Epithelial cell of proximal tubule (primary cell): ENCODE measurements around the gene GFAP. TPM values are rescaled to one million over a fixed set of nuclear protein-coding genes. Genes with fewer than 3 reads are reported as not detected.

Experiments used
- DNase-seq: peaks from one replicate; pipeline ENCODE4 v3.0.0-alpha.2; 2011; ENCODE audit warnings: low read depth
- H3K4me3 ChIP-seq: 2 replicates; pipeline ENCODE4 v1.5.1; 2011; ENCODE audit warnings: low read depth, mild to moderate bottlenecking, low read length
- total RNA-seq: library from RNA; depleted of rRNA; stranded (reverse); fragments of >200 nt; gene quantifications from 2 replicates; pipeline ENCODE4 v1.2.3, GENCODE V29; 2015
- TF ChIP-seq, protein P1 (sequence below): conservative IDR thresholded peaks from 2 replicates; pipeline ENCODE4 v1.5.1; 2012; ENCODE audit warnings: low read depth, mild to moderate bottlenecking, low read length

The GFAP gene
- total RNA-seq, 1 donor from 2014 or later: 0.58 TPM

DNA sequence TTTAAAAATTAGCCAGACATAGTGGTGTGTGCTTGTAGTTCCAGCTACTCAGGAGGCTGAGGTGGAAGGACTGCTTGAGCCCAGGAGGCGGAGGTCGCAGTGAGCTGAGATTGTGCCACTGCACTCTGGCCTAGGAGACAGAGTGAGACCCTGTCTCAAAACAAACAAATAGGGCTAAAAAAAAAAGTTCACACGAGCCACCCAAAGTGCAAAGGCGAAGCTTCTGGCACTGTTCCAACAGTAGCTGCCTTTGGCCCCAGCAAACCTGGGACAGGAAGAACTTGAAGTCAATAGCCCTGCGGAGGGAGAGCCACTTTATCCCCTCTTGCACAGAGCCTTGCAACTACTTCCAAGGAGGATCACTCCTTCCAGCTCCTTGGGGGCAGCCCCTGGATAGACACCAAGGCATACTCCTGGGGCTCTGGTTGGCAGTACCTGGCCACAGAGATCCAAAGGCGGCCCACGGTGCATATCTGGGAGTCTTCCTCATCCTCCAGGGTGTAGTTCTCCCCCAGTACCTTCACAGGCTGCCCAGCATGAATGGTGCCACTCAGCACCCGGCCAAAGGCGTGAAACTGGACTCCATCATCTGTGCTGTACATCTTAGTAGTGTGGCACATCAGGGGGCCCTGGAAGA, 52.9 kb downstream of the GFAP start:
- no peak for DNase-seq
- no peak overlapping the region for H3K4me3 ChIP-seq
- TF ChIP-seq, protein P1, sequence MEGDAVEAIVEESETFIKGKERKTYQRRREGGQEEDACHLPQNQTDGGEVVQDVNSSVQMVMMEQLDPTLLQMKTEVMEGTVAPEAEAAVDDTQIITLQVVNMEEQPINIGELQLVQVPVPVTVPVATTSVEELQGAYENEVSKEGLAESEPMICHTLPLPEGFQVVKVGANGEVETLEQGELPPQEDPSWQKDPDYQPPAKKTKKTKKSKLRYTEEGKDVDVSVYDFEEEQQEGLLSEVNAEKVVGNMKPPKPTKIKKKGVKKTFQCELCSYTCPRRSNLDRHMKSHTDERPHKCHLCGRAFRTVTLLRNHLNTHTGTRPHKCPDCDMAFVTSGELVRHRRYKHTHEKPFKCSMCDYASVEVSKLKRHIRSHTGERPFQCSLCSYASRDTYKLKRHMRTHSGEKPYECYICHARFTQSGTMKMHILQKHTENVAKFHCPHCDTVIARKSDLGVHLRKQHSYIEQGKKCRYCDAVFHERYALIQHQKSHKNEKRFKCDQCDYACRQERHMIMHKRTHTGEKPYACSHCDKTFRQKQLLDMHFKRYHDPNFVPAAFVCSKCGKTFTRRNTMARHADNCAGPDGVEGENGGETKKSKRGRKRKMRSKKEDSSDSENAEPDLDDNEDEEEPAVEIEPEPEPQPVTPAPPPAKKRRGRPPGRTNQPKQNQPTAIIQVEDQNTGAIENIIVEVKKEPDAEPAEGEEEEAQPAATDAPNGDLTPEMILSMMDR: no peak

DNA sequence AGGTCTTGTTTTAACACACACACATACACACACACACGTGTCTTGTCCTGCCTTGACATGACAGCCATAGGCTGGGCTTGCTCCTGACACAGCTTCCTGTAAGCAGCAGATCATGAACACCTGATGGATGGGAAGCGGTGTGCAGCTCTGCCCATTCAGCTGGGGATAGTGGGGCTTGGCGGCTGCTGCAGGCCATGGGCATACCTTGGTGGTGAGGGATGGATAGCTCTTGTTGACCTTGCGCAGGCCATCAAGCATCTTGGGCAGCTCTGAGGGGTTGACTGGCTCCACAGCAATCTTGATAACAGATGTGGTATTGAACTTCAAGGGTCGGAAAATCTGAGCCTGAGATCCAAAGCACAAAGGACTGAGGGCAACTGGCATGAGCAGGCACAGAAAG, 55.6 kb downstream of the GFAP start:
- TF ChIP-seq, protein P1: no peak
- no peak overlapping the region for H3K4me3 ChIP-seq
- DNase-seq: no peak

DNA sequence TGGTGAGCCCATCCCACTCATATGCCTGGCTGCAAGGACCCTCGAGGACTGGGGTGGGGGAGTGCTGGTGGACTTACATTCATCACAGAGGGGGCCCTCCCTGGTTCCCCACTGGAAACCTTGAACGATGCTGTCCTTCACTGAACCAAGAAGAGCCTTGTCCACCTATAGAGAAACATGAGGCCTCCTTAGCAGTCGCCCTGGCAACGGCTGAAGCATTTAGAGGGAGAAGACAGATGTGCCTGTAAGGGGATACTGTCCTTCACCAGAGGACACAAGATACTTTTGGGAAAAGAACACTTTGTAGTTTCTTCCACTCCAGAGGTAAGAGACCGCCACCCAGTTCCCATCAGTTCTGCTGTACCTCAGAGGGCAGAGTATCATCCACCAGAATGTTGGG, 61.1 kb downstream of the GFAP start:
- DNase-seq: no peak
- TF ChIP-seq, protein P1: no peak
- H3K4me3 ChIP-seq: no peak overlapping the region

Other genes starting within 250 kb of the GFAP start
- gene CCDC43, start 225.7 kb downstream of the GFAP start, total RNA-seq: 26.3 and 37.4 TPM in 2 replicates
- 12.2 and 16.1 TPM in 2 replicates for gene DBF4B, start 206.8 kb downstream of the GFAP start, total RNA-seq
- 0.06 and 0.36 TPM in 2 replicates for gene ADAM11, start 156.5 kb downstream of the GFAP start, total RNA-seq
- gene GJC1, start 85.2 kb downstream of the GFAP start, total RNA-seq: 42.4 and 42.5 TPM in 2 replicates
- gene HIGD1B, start 67.6 kb downstream of the GFAP start, total RNA-seq: not detected in 2 replicates
- gene EFTUD2, start 16.1 kb downstream of the GFAP start, total RNA-seq: 78.1 and 129 TPM in 2 replicates
- gene KIF18B, start 32.3 kb upstream of the GFAP start, total RNA-seq: 22.5 and 26.3 TPM in 2 replicates
- 0.22 TPM in 1 of 2 replicates, not detected in the other for gene C1QL1, start 52.8 kb upstream of the GFAP start, total RNA-seq
- gene DCAKD, start 136.1 kb upstream of the GFAP start, total RNA-seq: 40.4 and 44.4 TPM in 2 replicates
- 81.9 and 82.5 TPM in 2 replicates for gene NMT1, start 145.8 kb upstream of the GFAP start, total RNA-seq
- gene PLCD3, start 217.0 kb upstream of the GFAP start, total RNA-seq: 46.0 and 107 TPM in 2 replicates
- gene ACBD4, start 220.2 kb upstream of the GFAP start, total RNA-seq: 4.5 and 11.3 TPM in 2 replicates
- 11.0 and 20.3 TPM in 2 replicates for gene HEXIM1, start 233.0 kb upstream of the GFAP start, total RNA-seq
- 3.0 and 6.1 TPM in 2 replicates for gene HEXIM2, start 246.4 kb upstream of the GFAP start, total RNA-seq